GM12892 (cell line): ENCODE data around the gene SPDEF.

Experiments
- POLR2A ChIP-seq: IDR thresholded peaks from 2 replicates; pipeline ENCODE4 v1.6.1; 2011; ENCODE audit warnings: low read depth, low read length, control low read depth
- POLR2AphosphoS5 ChIP-seq: IDR thresholded peaks from 2 replicates; pipeline ENCODE4 v1.6.1; 2011; ENCODE audit warnings: low read depth, low read length, control low read depth
- TAF1 ChIP-seq: IDR thresholded peaks from 2 replicates; pipeline ENCODE4 v1.6.1; 2011; ENCODE audit warnings: low read depth, mild to moderate bottlenecking, control low read depth, low read length, borderline replicate concordance

DNA sequence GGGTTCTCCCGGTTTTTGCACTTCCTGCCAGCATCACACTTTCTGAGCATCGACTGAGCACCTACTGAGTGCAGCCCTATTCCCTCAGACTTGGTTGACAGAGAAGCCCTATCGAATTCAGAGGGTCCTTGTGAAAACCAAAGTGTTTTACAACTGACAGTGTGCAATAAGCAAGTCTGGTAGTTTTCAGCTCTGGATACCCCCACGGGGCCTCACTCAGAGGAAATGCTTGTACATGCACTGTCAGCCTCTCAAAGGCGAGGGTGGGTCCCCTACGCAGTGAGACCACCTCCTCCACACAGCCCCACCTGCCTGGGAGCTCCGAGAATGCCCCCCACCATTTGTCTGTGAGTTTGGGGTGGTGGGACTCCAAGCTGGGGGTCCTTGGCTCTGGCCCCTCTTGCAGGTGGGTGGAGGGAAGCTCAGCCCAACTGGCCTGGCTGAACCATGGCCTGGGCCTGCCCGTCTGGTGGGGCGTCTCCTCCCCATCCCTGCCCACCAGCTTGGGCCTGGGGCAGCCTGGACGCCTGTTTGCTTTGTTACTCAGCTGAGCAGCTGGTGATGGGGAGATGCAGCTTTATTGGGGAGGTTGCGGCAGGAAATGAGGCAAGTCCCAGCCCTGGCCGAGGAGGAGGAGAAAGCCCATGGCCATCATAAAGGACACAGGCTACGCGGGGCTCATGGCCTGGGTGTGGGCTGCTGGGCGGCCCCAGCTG, 1.7 kb downstream of the SPDEF start:
- no peak for TF ChIP-seq TAF1
- no peak for TF ChIP-seq POLR2A
- no peak for TF ChIP-seq POLR2AphosphoS5
